GM13976 (cell line): ENCODE data around the gene ACSL5.
"Not testable (repeated sequence)": the region's sequence is repeated elsewhere in the genome, so short reads cannot be mapped to it uniquely, and the experiment has no call there.

ENCODE experiments used
- DNase-seq: peaks from one replicate; pipeline ENCODE4 v3.0.0; 2012; ENCODE audit warnings: low spot score
- in situ Hi-C: fragments of 300-500 bp; cut with MboI; formaldehyde crosslinking; loops from one replicate; pipeline ENCODE4 v1.12.0; 2022; ENCODE audit warnings: low sequenced_read_pairs, mixed read lengths, inconsistent platforms; ENCODE audit not compliant: unreplicated experiment
- TF ChIP-seq, protein P1 (sequence below): IDR thresholded peaks from 2 replicates; pipeline ENCODE4 v1.5.1; 2012; ENCODE audit warnings: borderline replicate concordance, mild to moderate bottlenecking; ENCODE audit not compliant: insufficient read depth; ENCODE audit errors: extremely low read depth, missing control alignments, control extremely low read depth

Gene ACSL5

DNA sequence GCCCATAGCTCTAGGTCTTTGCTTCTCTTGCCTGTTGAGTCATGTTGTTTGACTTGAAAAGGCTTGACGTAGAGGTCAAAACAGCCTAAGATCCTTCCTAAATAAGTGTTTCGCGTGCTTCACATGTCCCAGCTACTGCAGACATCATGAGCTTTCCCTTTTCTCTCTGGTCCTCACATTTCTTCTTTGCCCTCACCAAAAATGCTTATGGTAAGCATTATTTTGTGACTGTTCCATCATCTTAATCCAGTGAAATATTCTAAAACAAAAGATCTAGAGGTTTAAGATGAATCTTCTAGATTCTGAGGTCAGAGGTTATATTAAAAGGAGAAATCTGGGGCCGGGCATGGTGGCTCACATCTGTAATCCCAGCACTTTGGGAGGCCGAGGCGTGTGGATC, 8.5 kb upstream of the ACSL5 start:
- DNase-seq, result no peak
- in situ Hi-C loops, result no loop called here
- TF ChIP-seq, protein P1, sequence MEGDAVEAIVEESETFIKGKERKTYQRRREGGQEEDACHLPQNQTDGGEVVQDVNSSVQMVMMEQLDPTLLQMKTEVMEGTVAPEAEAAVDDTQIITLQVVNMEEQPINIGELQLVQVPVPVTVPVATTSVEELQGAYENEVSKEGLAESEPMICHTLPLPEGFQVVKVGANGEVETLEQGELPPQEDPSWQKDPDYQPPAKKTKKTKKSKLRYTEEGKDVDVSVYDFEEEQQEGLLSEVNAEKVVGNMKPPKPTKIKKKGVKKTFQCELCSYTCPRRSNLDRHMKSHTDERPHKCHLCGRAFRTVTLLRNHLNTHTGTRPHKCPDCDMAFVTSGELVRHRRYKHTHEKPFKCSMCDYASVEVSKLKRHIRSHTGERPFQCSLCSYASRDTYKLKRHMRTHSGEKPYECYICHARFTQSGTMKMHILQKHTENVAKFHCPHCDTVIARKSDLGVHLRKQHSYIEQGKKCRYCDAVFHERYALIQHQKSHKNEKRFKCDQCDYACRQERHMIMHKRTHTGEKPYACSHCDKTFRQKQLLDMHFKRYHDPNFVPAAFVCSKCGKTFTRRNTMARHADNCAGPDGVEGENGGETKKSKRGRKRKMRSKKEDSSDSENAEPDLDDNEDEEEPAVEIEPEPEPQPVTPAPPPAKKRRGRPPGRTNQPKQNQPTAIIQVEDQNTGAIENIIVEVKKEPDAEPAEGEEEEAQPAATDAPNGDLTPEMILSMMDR, result no peak

DNA sequence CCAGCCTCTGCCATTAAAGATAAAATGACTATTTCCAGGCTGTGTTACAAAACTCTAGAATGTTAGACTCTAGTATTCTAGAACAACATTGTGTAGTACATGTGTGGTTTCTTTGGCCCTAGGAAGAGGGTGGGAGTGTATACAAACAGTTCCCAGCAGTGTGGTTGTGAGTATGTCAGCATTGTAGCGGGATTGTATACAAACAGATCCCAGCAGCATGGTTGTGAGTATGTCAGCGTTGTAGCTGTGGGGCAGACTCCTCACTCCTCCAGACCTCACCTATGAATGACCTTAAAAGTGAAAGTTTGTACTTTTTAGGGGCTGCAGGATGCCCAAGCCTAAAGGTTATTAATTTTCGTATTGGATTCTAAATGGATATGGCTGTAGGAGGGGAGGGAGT, 6.9 kb upstream of the ACSL5 start:
- TF ChIP-seq, protein P1, result no peak
- no peak for DNase-seq
- in situ Hi-C loops, result no loop called here

DNA sequence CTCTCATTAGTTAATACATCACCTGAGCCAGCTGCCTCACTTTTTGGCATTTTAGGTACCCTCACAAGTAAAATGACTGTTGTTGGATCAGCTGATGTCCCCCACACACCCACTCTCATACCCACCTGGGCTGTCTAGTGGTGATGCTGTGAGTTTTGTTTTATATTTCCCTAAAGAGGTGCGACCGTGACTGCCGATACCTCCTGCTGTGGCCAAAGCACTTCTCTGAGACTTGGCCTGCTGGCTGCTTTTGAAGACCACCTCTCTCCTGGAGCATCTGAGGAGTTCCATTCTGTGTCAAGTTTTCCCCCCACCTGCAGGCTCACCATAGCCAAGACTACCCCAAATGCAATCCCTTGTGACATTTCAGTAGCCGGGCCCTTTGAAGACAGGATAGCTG, 6.4 kb upstream of the ACSL5 start:
- TF ChIP-seq, protein P1, result no peak
- in situ Hi-C loops, result no loop called here
- no peak for DNase-seq

DNA sequence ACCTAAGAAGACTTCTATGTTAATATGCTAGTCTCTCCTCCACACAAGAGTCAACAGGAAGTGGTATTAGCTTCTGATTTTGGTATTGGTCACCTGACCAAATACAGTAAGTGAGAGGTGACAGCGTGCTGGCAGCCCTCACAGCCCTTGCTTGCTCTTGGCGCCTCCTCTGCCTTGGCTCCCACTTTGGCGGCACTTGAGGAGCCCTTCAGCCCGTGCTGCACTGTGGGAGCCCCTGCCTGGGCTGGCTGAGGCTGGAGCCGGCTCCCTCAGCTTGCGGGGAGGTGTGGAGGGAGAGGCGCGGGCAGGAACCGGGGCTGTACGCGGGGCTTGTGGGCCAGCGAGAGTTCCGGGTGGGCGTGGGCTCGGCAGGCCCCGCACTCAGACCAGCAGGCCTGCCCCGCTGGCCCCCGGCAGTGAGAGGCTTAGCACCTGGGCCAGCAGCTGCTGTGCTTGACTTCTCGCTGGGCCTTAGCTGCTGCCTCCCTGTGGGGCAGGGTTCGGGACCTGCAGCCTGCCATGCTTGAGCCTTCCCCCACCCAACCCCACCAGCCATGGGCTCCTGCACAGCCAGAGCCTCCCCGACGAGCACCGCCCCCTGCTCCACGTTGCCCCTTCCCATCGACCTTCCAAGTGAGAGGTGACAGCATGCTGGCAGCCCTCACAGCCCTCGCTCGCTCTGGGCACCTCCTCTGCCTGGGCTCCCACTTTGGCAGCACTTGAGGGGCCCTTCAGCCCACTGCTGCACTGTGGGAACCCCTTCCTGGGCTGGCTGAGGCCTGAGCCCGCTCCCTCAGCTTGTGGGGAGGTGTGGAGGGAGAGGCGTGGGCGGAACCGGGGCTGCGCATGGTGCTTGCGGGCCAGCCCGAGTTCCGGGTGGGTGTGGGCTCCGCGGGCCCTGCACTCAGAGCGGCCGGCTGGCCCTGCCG, 4.2 kb upstream of the ACSL5 start:
- in situ Hi-C loops, result no loop called here
- DNase-seq, result no peak
- TF ChIP-seq, protein P1, result no peak

DNA sequence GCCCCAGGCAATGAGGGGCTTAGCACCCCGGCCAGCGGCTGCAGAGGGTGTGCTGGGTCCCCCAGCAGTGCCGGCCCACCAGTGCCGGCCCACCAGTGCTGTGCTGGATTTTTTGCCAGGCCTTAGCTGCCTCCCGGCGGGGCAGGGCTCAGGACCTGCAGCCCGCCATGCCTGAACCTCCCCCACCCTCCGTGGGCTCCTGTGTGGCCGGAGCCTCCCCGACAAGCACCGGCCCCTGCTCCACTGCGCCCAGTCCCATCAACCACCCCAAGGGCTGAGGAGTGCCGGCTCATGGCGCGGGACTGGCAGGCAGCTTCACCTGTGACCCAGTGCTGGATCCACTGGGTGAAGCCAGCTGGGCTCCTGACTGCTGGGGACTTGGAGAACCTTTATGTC, 3.5 kb upstream of the ACSL5 start:
- in situ Hi-C loops, result no loop called here
- DNase-seq, result no peak
- TF ChIP-seq, protein P1, result no peak

DNA sequence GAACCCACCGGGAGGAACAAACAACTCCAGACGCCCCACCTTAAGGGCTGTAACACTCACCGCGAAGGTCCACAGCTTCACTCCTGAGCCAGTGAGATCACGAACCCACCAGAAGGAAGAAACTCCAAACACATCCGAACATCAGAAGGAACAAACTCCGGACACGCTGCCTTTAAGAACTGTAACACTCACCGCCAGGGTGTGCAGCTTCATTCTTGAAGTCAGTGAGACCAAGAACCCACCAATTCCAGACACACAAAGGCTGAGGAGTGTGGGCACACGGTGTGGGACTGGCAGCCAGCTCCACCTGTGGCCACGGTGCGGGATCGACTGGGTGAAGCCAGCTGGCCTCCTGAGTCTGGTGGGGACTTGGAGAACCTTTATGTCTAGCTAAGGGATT, 2.6 kb upstream of the ACSL5 start:
- in situ Hi-C loops, result not testable (repeated sequence)

DNA sequence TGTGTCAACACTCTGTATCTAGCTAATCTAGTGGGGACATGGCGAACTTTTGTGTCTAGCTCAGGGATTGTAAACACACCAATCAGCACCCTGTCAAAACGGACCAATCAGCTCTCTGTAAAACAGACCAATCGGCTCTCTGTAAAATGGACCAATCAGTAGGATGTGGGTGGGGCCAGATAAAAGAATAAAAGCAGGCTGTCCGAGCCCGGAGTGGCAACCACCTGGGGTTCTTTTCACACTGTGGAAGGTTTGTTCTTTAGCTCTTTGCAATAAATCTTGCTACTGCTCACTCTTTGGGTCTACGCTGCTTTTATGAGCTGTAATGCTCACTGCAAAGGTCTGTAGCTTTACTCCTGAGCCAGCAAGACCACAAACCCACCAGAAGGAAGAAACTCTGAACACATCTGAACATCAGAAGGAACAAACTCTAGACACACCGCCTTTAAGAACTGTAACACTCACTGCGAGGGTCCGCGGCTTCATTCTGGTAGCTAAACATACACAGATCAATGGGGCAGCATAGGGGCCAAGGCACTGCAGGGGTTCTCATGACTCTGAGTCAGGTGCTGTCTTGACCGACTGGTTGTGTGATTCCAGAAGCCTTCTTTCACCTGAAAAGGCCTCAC, 1.6 kb upstream of the ACSL5 start:
- DNase-seq, in situ Hi-C loops: not testable (repeated sequence)

More for the DNA sequence above, 2.6 kb upstream of the ACSL5 start:
- not testable (repeated sequence) for DNase-seq
